Endometrial microvascular endothelial cells (primary cell): Measurements from ENCODE around the gene ARHGAP22. TPM values are rescaled to one million over a fixed set of nuclear protein-coding genes. Genes with fewer than 3 reads are reported as not detected.

ENCODE experiments used
- in situ Hi-C: cut with HindIII; loops from 2 replicates; pipeline ENCODE4 v1.10.0; 2017; ENCODE audit warnings: low sequenced_read_pairs, low pct_unique_long_range_greater_than_20kb; ENCODE audit errors: inconsistent ontology term
- total RNA-seq: library from RNA; depleted of rRNA; stranded (reverse); fragments of >200 nt; gene quantifications from one replicate; pipeline ENCODE4 v1.2.3, GENCODE V29; 2015; ENCODE audit errors: inconsistent ontology term

Gene ARHGAP22
- total RNA-seq, 1 donor from 2014 or later = 80.9 TPM

GRCh38 chr10:48598243-48598935 lies 6.5 kb downstream of the ARHGAP22 start:
- in situ Hi-C loops = no loop called here

- in situ Hi-C loops = no loop called here
Observed at GRCh38 chr10:48595539-48595932, 9.3 kb downstream of the ARHGAP22 start.

- in situ Hi-C loops = no loop called here
Observed at GRCh38 chr10:48594803-48595538, 9.9 kb downstream of the ARHGAP22 start.

GRCh38 chr10:48594371-48594770 lies 10.5 kb downstream of the ARHGAP22 start:
- in situ Hi-C loops = no loop called here

- in situ Hi-C loops = no loop called here
Observed at GRCh38 chr10:48592346-48592745, 12.5 kb downstream of the ARHGAP22 start.

- in situ Hi-C loops = no loop called here
Observed at GRCh38 chr10:48590945-48591344, 13.9 kb downstream of the ARHGAP22 start.

- in situ Hi-C loops = no loop called here
Observed at GRCh38 chr10:48589266-48589665, 15.6 kb downstream of the ARHGAP22 start.

- in situ Hi-C loops = no loop called here
Observed at GRCh38 chr10:48587819-48588218, 17.1 kb downstream of the ARHGAP22 start.

GRCh38 chr10:48587101-48587500 lies 17.8 kb downstream of the ARHGAP22 start:
- in situ Hi-C loops = no loop called here

- in situ Hi-C loops = no loop called here
Observed at GRCh38 chr10:48582970-48583369, 21.9 kb downstream of the ARHGAP22 start.

GRCh38 chr10:48580236-48580635 lies 24.6 kb downstream of the ARHGAP22 start:
- in situ Hi-C loops = no loop called here

GRCh38 chr10:48579251-48579960 lies 25.5 kb downstream of the ARHGAP22 start:
- in situ Hi-C loops = no loop called here

- in situ Hi-C loops = no loop called here
Observed at GRCh38 chr10:48577158-48577557, 27.7 kb downstream of the ARHGAP22 start.

GRCh38 chr10:48576501-48576900 lies 28.4 kb downstream of the ARHGAP22 start:
- in situ Hi-C loops = no loop called here

- in situ Hi-C loops = no loop called here
Observed at GRCh38 chr10:48575901-48576300, 29.0 kb downstream of the ARHGAP22 start.

- in situ Hi-C loops = no loop called here
Observed at GRCh38 chr10:48574817-48575380, 30.0 kb downstream of the ARHGAP22 start.

- in situ Hi-C loops = no loop called here
Observed at GRCh38 chr10:48574322-48574796, 30.5 kb downstream of the ARHGAP22 start.

- in situ Hi-C loops = no loop called here
Observed at GRCh38 chr10:48573045-48573444, 31.8 kb downstream of the ARHGAP22 start.

- in situ Hi-C loops = no loop called here
Observed at GRCh38 chr10:48572414-48572813, 32.5 kb downstream of the ARHGAP22 start.
